ENCODE measurements around the gene UTS2.

The UTS2 gene

GRCh38 chr1:7878027-7878426 lies 25.2 kb upstream of the UTS2 start:
- DNase-seq (ENCODE audit: extremely low spot score), result no peak
- POLR2A ChIA-PET, result no interaction called here
- TF ChIP-seq CTCF (IDR thresholded peaks at IDR 0.05; ENCODE audit: control extremely low read depth, extremely low read depth, low read depth, missing control alignments), result no peak
- CTCF ChIA-PET, result no interaction called here

- POLR2A ChIA-PET, result no interaction called here
Measured at GRCh38 chr1:7873801-7874795, 21.2 kb upstream of the UTS2 start.

GRCh38 chr1:7871136-7871535 lies 18.3 kb upstream of the UTS2 start:
- no peak for TF ChIP-seq CTCF (IDR thresholded peaks at IDR 0.05; ENCODE audit: control extremely low read depth, extremely low read depth, low read depth, missing control alignments)
- CTCF ChIA-PET, result no interaction called here
- POLR2A ChIA-PET, result no interaction called here
- DNase-seq (ENCODE audit: extremely low spot score), result no peak

More at GRCh38 chr1:7873801-7874795, 21.2 kb upstream of the UTS2 start:
- CTCF ChIA-PET, result no interaction called here
- no peak for DNase-seq (ENCODE audit: extremely low spot score)
- no peak for TF ChIP-seq CTCF (IDR thresholded peaks at IDR 0.05; ENCODE audit: control extremely low read depth, extremely low read depth, low read depth, missing control alignments)

- ChIA-PET CTCF (interaction anchor here (0.7 to 1.1 kb wide), 3 partner anchors 11 to 43 kb away, joined by 3 to 4 read pairs (median 3); no protein-coding TSS in a partner anchor), POLR2A (no interaction called here)
- DNase-seq (ENCODE audit: extremely low spot score), result no peak
- TF ChIP-seq CTCF (IDR thresholded peaks at IDR 0.05; ENCODE audit: control extremely low read depth, extremely low read depth, low read depth, missing control alignments), result no peak
Measured at GRCh38 chr1:7869136-7869920, 16.5 kb upstream of the UTS2 start.

- POLR2A ChIA-PET, result no interaction called here
Measured at GRCh38 chr1:7868070-7868780, 15.4 kb upstream of the UTS2 start.

More at GRCh38 chr1:7868070-7868780, 15.4 kb upstream of the UTS2 start:
- DNase-seq (ENCODE audit: extremely low spot score), result no peak
- CTCF ChIA-PET, result interaction anchor here (1.0 kb wide), 1 partner anchor 10 kb away, joined by 3 read pairs; no protein-coding TSS in a partner anchor
- no peak for TF ChIP-seq CTCF (IDR thresholded peaks at IDR 0.05; ENCODE audit: control extremely low read depth, extremely low read depth, low read depth, missing control alignments)
